Heart left ventricle (tissue), 16 donors: ENCODE results near the gene NR3C1. TPM values are rescaled to one million over a fixed set of nuclear protein-coding genes. Genes with fewer than 3 reads are reported as not detected.

Source experiments
- ATAC-seq, 4 donors: fragments of 200-7000 bp; cut with Tn5 transposase; one replicate each; pipeline ENCODE4 v1.9.1; 2020 to 2022; ENCODE audit warnings: moderate library complexity in 4 of 4, mild to moderate bottlenecking in 3 of 4, moderate number of reproducible peaks in 1 of 4
- DNase-seq, 5 donors: peaks; one replicate each; pipeline ENCODE4 v3.0.0-alpha.2; 2020
- H3K27ac ChIP-seq, 12 donors: fragments of 200-600 bp; sonication (generic) in 4 of 12; one replicate each; pipeline versions ENCODE4 v1.5.0 to v1.8.0; 2016 to 2022; ENCODE audit warnings: mild to moderate bottlenecking in 2 of 12
- H3K27me3 ChIP-seq, 9 donors: fragments of 200-600 bp; sonication (generic) in 2 of 9; one replicate each; pipeline versions ENCODE4 v1.5.1 to v1.8.0; 2016 to 2022; ENCODE audit warnings: mild to moderate bottlenecking in 3 of 9
- H3K36me3 ChIP-seq, 9 donors: fragments of 200-600 bp; sonication (generic) in 2 of 9; one replicate each; pipeline versions ENCODE4 v1.5.0 to v1.8.0; 2018 to 2022; ENCODE audit warnings: mild to moderate bottlenecking in 2 of 9
- H3K4me1 ChIP-seq, 12 donors: fragments of 200-600 bp; sonication (generic) in 4 of 12; one replicate each; pipeline versions ENCODE4 v1.5.0 to v1.8.0; 2016 to 2022; ENCODE audit warnings: mild to moderate bottlenecking in 3 of 12
- H3K4me3 ChIP-seq, 12 donors: fragments of 200-600 bp; sonication (generic) in 4 of 12; one replicate each; pipeline versions ENCODE4 v1.5.0 to v1.8.0; 2017 to 2022; ENCODE audit warnings: mild to moderate bottlenecking in 9 of 12, moderate library complexity in 4 of 12
- H3K9me3 ChIP-seq, 12 donors: fragments of 200-600 bp; sonication (generic) in 4 of 12; one replicate each; pipeline versions ENCODE4 v1.5.0 to v1.8.0; 2016 to 2022; ENCODE audit warnings: mild to moderate bottlenecking in 1 of 12
- POLR2A ChIP-seq, 2 donors: fragments of 450-650 bp; IDR thresholded peaks; one replicate each; pipeline ENCODE4 v1.6.1; 2017; ENCODE audit warnings: antibody characterized with exemption in 2 of 2, mild to moderate bottlenecking in 2 of 2, moderate library complexity in 2 of 2
- WGBS, 4 donors: extraction: QIAGEN DNeasy Blood & Tissue Kit in 2 of 4; methylation state at CpG; one replicate each; pipeline versions ENCODE4 v1.1.5 to v1.1.7; 2013 to 2018; 5-methylcytosine and 5-hydroxymethylcytosine counted together
- intact Hi-C, 10 donors: fragments of 100-400 bp; cut with DNase I; formaldehyde crosslinking; loops; one replicate each; pipeline versions ENCODE4 v1.11.1 to v1.14.2; 2022
- polyA plus RNA-seq, 2 donors: library from polyadenylated mRNA; stranded (reverse); fragments of 200-250 nt; gene quantifications; one replicate each; pipeline ENCODE4 v1.2.3, GENCODE V29; 2013
- total RNA-seq, 9 donors: library from RNA; depleted of rRNA in 2 of 9; stranded (reverse); fragments of >200 nt in 2 of 9; fragmentation: NEBNext Ultra II Directional in 3 of 9; extraction: Animal tissue kit (Norgen Biotek cat#: 25700) in 3 of 9; gene quantifications; one replicate each; pipeline versions ENCODE4 v1.1.0 to v1.2.4, GENCODE V29; 2016 to 2023
- TF ChIP-seq, protein P1 (sequence below), 12 donors: fragments of 200-600 bp; sonication (generic) in 4 of 12; IDR thresholded peaks; one replicate each; pipeline versions ENCODE4 v1.5.0 to v1.8.0; 2018 to 2022; ENCODE audit warnings: antibody characterized with exemption in 12 of 12, mild to moderate bottlenecking in 5 of 12
- donor health status: ischemic (EF 13 %, LVEDD 7.1; RV severe dilation, severe dysfunction).
- donor health status: healthy with polysubstance abuse.
- donor health status: DM: no; HTN: yes; CAD: no.
- donor health status: DM: no; HTN: no; CAD: no.
- donor health status: ischemic (EF 25% LVEDD 6.9; RV normal size, moderate dysfunction).
- donor health status: ischemic (EF 25% LVEDD 5.7; RV mildly dilated, moderate dysfunction).
- donor health status: healthy.
- donor health status: DM: yes; HTN: yes; CAD: no.
- donor health status: ischemic (EF 35%, LVEDD 5.7; RV mildly dilated, moderate dysfunction).
- donor health status: nonischemic (EF 11% LVEDD 7.7; RV severe dilation, severe dysfunction).
- donor health status: DM: yes; HTN: yes; CAD: no.
- donor health status: PGD.
- donor health status: ischemic (EF 29% LVEDD 5.4; RV normal size, mild dysfunction).
- donor health status: nonischemic (EF 23%, LVEDD 6.1; RV moderate dilation, normal function).

NR3C1 gene
- total and polyA plus RNA-seq, 11 donors = 10.4 to 73.7 (median 45.3) TPM

DNA sequence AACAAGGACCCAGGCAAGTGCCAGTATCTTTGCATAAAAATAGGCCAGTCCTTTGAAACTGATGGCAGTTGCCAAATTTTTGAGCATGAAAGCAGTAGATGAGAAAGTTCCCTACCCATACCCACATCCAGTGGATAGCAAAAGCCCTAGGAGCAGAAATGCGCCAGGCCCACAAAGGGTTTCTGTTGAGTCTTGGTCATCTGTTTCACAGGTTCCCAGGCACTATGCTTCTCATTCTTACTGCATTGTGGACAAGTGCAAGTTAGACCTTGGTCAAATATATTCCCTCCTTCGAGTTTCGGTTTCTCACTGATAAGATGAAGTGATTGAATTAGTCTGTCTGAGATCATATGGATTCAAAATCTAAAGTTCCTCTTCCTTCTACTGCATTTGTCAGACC lies 152.3 kb downstream of the NR3C1 start:
- WGBS, 4 donors = 90 to 95% (median 93%) methylated on average over 3 of the region's 3 CpGs
- intact Hi-C loops = no loop called here
- Histone ChIP-seq H3K36me3 (no peaks in the 10 kb centered on the region), H3K27ac (no peak overlapping the region), H3K4me1 (peaks cover 0 to 21% (median 1%) of the 10 kb centered on the region in 12 donors), H3K27me3 (no peaks in the 10 kb centered on the region), H3K4me3 (no peak overlapping the region), H3K9me3 (no peaks in the 10 kb centered on the region)
- TF ChIP-seq, protein P1, sequence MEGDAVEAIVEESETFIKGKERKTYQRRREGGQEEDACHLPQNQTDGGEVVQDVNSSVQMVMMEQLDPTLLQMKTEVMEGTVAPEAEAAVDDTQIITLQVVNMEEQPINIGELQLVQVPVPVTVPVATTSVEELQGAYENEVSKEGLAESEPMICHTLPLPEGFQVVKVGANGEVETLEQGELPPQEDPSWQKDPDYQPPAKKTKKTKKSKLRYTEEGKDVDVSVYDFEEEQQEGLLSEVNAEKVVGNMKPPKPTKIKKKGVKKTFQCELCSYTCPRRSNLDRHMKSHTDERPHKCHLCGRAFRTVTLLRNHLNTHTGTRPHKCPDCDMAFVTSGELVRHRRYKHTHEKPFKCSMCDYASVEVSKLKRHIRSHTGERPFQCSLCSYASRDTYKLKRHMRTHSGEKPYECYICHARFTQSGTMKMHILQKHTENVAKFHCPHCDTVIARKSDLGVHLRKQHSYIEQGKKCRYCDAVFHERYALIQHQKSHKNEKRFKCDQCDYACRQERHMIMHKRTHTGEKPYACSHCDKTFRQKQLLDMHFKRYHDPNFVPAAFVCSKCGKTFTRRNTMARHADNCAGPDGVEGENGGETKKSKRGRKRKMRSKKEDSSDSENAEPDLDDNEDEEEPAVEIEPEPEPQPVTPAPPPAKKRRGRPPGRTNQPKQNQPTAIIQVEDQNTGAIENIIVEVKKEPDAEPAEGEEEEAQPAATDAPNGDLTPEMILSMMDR (IDR thresholded peaks at IDR 0.05) = no peak
- no peak for TF ChIP-seq POLR2A (IDR thresholded peaks at IDR 0.05)
- DNase-seq = no peak
- no peak for ATAC-seq

DNA sequence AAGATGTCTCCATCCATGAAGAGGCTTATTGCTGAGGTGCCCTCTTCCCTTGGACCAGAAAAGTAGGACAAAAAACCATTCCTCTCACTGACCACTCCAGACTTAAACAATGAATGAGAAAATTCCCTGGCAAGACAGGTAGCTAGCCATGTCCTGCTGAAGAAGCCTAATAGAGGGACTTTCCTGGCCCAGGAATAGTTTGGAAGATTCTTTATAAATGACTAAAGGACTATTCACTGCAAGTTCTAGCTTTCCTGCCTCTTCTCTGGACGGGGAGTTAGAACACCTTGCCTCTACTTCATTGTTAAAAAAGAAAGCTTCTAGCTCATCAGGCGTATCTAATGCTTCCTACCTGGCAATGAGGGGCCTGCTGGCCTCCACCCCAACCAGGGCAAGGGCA lies 153.6 kb downstream of the NR3C1 start:
- Histone ChIP-seq H3K36me3 (no peaks in the 10 kb centered on the region), H3K9me3 (no peaks in the 10 kb centered on the region), H3K27me3 (no peaks in the 10 kb centered on the region), H3K4me1 (peaks cover 0 to 21% (median 1%) of the 10 kb centered on the region in 12 donors), H3K4me3 (no peak overlapping the region), H3K27ac (no peak overlapping the region)
- DNase-seq (no peak), ATAC-seq (no peak)
- intact Hi-C loops = no loop called here
- no peak for TF ChIP-seq POLR2A (IDR thresholded peaks at IDR 0.05)
- TF ChIP-seq, protein P1 (IDR thresholded peaks at IDR 0.05) = no peak
- WGBS, 4 donors = 92 to 100% (median 97%) methylated on average over 2 of the region's 2 CpGs

DNA sequence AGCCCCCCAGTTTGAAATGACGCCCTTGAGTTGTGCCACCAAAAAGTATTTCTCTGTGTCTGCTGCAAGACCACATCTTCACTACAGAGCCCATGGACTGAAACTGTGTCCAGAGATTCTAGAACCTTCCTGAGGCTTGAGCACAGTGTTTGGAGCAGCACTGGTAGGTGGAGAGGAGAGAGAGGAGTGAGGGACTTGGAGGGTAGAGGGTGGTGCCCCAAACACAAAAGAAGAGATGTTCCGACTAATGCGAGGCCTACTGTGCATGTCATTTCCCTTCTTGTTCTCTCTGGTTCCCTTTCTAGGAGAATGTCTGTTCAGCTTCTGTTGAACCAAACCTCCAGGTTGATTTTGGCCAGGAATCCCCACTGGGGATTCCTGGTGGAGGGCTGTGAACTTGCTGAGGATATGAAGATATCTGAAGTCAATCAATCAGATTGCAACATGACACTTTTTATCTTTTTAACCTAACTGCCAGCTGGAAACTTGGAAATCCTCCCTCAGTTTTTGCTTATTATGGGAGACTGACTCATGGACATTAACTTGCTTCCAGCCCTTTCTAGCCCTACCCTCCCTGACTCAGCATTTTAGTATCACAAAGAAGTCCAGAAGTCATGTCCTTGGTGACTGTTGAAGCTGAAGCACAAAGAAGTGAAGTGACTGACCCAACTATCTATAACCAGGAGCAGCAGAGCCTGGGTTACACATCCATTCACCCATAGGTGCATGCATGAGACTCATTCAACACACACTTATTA lies 154.5 kb downstream of the NR3C1 start:
- H3K27me3 ChIP-seq = no peaks in the 10 kb centered on the region
- H3K4me1 ChIP-seq = peaks cover 0 to 21% (median 4%) of the 10 kb centered on the region in 12 donors
- H3K4me3 ChIP-seq = no peak overlapping the region
- no peaks in the 10 kb centered on the region for H3K9me3 ChIP-seq
- intact Hi-C loops = no loop called here
- peak overlapping the region in 2 of 12 donors; percentile 45 to 49 for H3K27ac ChIP-seq
- DNase-seq (no peak), ATAC-seq (peak in 3 of 4 donors; percentile 53 to 77 (median 55))
- WGBS, 4 donors = 88 to 94% (median 90%) methylated on average over 3 of the region's 3 CpGs
- no peak for TF ChIP-seq POLR2A (IDR thresholded peaks at IDR 0.05)
- TF ChIP-seq, protein P1 (IDR thresholded peaks at IDR 0.05) = no peak
- no peaks in the 10 kb centered on the region for H3K36me3 ChIP-seq

DNA sequence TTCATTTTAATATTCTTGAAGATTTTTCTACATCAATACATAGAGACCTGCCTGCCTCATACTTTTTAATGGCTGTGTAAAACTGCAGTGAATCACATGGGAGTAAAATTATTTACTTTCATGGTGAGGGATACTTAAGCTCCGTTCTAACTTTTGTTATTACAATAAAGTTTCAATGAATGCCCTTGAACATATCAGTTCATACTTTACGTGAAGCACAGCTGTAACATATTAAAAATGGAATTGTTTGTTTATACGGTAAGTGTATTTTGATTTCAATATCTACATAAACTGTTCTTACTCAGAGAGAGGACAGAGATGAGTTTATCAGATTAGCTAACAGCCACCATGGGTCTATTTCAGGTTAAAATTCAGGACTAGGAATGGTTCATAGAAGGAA lies 155.1 kb downstream of the NR3C1 start:
- DNase-seq (no peak), ATAC-seq (no peak)
- H3K27me3 ChIP-seq = no peaks in the 10 kb centered on the region
- TF ChIP-seq, protein P1 (IDR thresholded peaks at IDR 0.05) = no peak
- no peak for TF ChIP-seq POLR2A (IDR thresholded peaks at IDR 0.05)
- intact Hi-C loops = no loop called here
- H3K4me1 ChIP-seq = peaks cover 0 to 21% (median 6%) of the 10 kb centered on the region in 12 donors
- peak overlapping the region in 1 of 12 donors; percentile 49 for H3K27ac ChIP-seq
- H3K36me3 ChIP-seq = no peaks in the 10 kb centered on the region
- H3K9me3 ChIP-seq = no peaks in the 10 kb centered on the region
- H3K4me3 ChIP-seq = no peak overlapping the region
- 86 to 91% (median 91%) methylated on average over 3 of the region's 3 CpGs for whole genome bisulfite sequencing, 4 donors
